Uterus (tissue), 4 donors: ENCODE results near the gene BRINP2. TPM values are rescaled to one million over a fixed set of nuclear protein-coding genes. Genes with fewer than 3 reads are reported as not detected.

Experiments used
- DNase-seq, 2 donors: peaks; one replicate each; pipeline ENCODE4 v3.0.0-alpha.2; 2019 to 2020
- H3K27ac ChIP-seq, 2 donors: fragments of 200-600 bp; sonication (generic); 1 replicate in 1 of 2; 2 replicates in 1 of 2; pipeline ENCODE4 v1.5.1; 2016 to 2018
- H3K27me3 ChIP-seq, 2 donors: fragments of 200-600 bp; sonication (generic); one replicate each; pipeline ENCODE4 v1.5.1; 2018 to 2019; ENCODE audit warnings: control low read depth in 1 of 2
- H3K36me3 ChIP-seq, 2 donors: fragments of 200-600 bp; sonication (generic); one replicate each; pipeline ENCODE4 v1.5.1; 2019; ENCODE audit warnings: control low read depth in 1 of 2
- H3K4me1 ChIP-seq, 2 donors: fragments of 200-600 bp; sonication (generic); one replicate each; pipeline ENCODE4 v1.5.1; 2018 to 2019; ENCODE audit warnings: control low read depth in 1 of 2
- H3K4me3 ChIP-seq, 2 donors: fragments of 200-600 bp; sonication (generic); 1 replicate in 1 of 2; 2 replicates in 1 of 2; pipeline ENCODE4 v1.5.1; 2018 to 2019; ENCODE audit warnings: mild to moderate bottlenecking in 1 of 2
- H3K9me3 ChIP-seq, 2 donors: fragments of 200-600 bp; sonication (generic); one replicate each; pipeline ENCODE4 v1.5.1; 2019; ENCODE audit warnings: control low read depth in 1 of 2
- CTCF ChIP-seq, 4 experiments: fragments of 200-600 bp in 2 of 4; fragments of 450-650 bp in 2 of 4; sonication (generic) in 2 of 4; IDR thresholded peaks; one replicate each; pipeline ENCODE4 v1.5.1; 2016 to 2019; ENCODE audit warnings: antibody characterized with exemption in 4 of 4, mild to moderate bottlenecking in 2 of 4, moderate library complexity in 1 of 4
- POLR2A ChIP-seq, 2 donors: fragments of 450-650 bp; IDR thresholded peaks; one replicate each; pipeline ENCODE4 v1.6.1; 2016; ENCODE audit warnings: antibody characterized with exemption in 2 of 2, mild to moderate bottlenecking in 1 of 2, moderate library complexity in 1 of 2
- intact Hi-C: fragments of 100-400 bp; cut with DNase I; formaldehyde crosslinking; loops from one replicate; pipeline ENCODE4 v1.15.1; 2023; ENCODE audit warnings: low total_unique reads
- total RNA-seq, 4 donors: library from RNA; depleted of rRNA in 3 of 4; stranded (reverse); fragments of >200 nt in 3 of 4; gene quantifications; one replicate each; pipeline versions ENCODE4 v1.1.0 to v1.2.4, GENCODE V29; 2014 to 2023
- donor health status: DM: yes; HTN: yes; CAD: no.

The BRINP2 gene
- total RNA-seq, 4 donors from 2014 or later: 0.18 to 5.7 TPM; not detected in 2

- Histone ChIP-seq H3K9me3 (no peaks in the 10 kb centered on the region), H3K27me3 (no peaks in the 10 kb centered on the region), H3K4me1 (no peaks in the 10 kb centered on the region), H3K4me3 (no peak overlapping the region), H3K27ac (no peak overlapping the region), H3K36me3 (no peaks in the 10 kb centered on the region)
- no peak for DNase-seq
- intact Hi-C loops: no loop called here
- TF ChIP-seq POLR2A (IDR thresholded peaks at IDR 0.05): no peak
- TF ChIP-seq CTCF (IDR thresholded peaks at IDR 0.05): no peak
These were observed 68.2 kb downstream of the BRINP2 start for GRCh38 chr1:177238967-177239366.

- no peak for DNase-seq
- no peaks in the 10 kb centered on the region for H3K27me3 ChIP-seq
- intact Hi-C loops: no loop called here
- H3K9me3 ChIP-seq: no peaks in the 10 kb centered on the region
- no peak overlapping the region for H3K4me3 ChIP-seq
- no peaks in the 10 kb centered on the region for H3K4me1 ChIP-seq
- no peaks in the 10 kb centered on the region for H3K36me3 ChIP-seq
- TF ChIP-seq CTCF (IDR thresholded peaks at IDR 0.05) (no peak), POLR2A (IDR thresholded peaks at IDR 0.05) (no peak)
- H3K27ac ChIP-seq: no peak overlapping the region
These were observed 69.0 kb downstream of the BRINP2 start for GRCh38 chr1:177239792-177240191.

GRCh38 chr1:177243773-177244172 is 73.0 kb downstream of the BRINP2 start:
- DNase-seq: no peak
- Histone ChIP-seq H3K36me3 (no peaks in the 10 kb centered on the region), H3K4me3 (no peak overlapping the region), H3K4me1 (no peaks in the 10 kb centered on the region), H3K9me3 (no peaks in the 10 kb centered on the region), H3K27ac (no peak overlapping the region), H3K27me3 (no peaks in the 10 kb centered on the region)
- intact Hi-C loops: no loop called here
- TF ChIP-seq POLR2A (IDR thresholded peaks at IDR 0.05) (no peak), CTCF (IDR thresholded peaks at IDR 0.05) (no peak)

- DNase-seq: no peak
- intact Hi-C loops: no loop called here
- H3K4me1 ChIP-seq: no peaks in the 10 kb centered on the region
These were observed 76.2 kb downstream of the BRINP2 start for GRCh38 chr1:177246710-177247580.

GRCh38 chr1:177247623-177248176 is 76.9 kb downstream of the BRINP2 start:
- TF ChIP-seq POLR2A (IDR thresholded peaks at IDR 0.05) (no peak), CTCF (IDR thresholded peaks at IDR 0.05) (no peak)
- Histone ChIP-seq H3K27me3 (no peaks in the 10 kb centered on the region), H3K4me1 (no peaks in the 10 kb centered on the region), H3K36me3 (no peaks in the 10 kb centered on the region), H3K27ac (no peak overlapping the region), H3K4me3 (no peak overlapping the region), H3K9me3 (no peaks in the 10 kb centered on the region)
- intact Hi-C loops: no loop called here
- no peak for DNase-seq

More at GRCh38 chr1:177246710-177247580, 76.2 kb downstream of the BRINP2 start:
- no peak overlapping the region for H3K4me3 ChIP-seq
- H3K9me3 ChIP-seq: no peaks in the 10 kb centered on the region
- H3K27me3 ChIP-seq: no peaks in the 10 kb centered on the region
- no peak for TF ChIP-seq POLR2A (IDR thresholded peaks at IDR 0.05)
- H3K36me3 ChIP-seq: no peaks in the 10 kb centered on the region
- H3K27ac ChIP-seq: no peak overlapping the region
